ENCODE measurements around the gene SPAG17.

SPAG17 gene

GRCh38 chr1:118159569-118159968 is 25.5 kb downstream of the SPAG17 start:
- no peak for DNase-seq

- no peak for DNase-seq
Observed at GRCh38 chr1:118158924-118159323, 26.1 kb downstream of the SPAG17 start.

- no peak for DNase-seq
Observed at GRCh38 chr1:118157506-118157905, 27.5 kb downstream of the SPAG17 start.

GRCh38 chr1:118155106-118155505 is 29.9 kb downstream of the SPAG17 start:
- no peak for DNase-seq

- no peak for DNase-seq
Observed at GRCh38 chr1:118154220-118154619, 30.8 kb downstream of the SPAG17 start.

- DNase-seq: peak; percentile 66
Observed at GRCh38 chr1:118151312-118151937, 33.6 kb downstream of the SPAG17 start.

GRCh38 chr1:118149799-118150198 is 35.2 kb downstream of the SPAG17 start:
- no peak for DNase-seq

- no peak for DNase-seq
Observed at GRCh38 chr1:118148034-118148433, 37.0 kb downstream of the SPAG17 start.

GRCh38 chr1:118147522-118147921 is 37.5 kb downstream of the SPAG17 start:
- no peak for DNase-seq

GRCh38 chr1:118145721-118146120 is 39.3 kb downstream of the SPAG17 start:
- DNase-seq: no peak

- no peak for DNase-seq
Observed at GRCh38 chr1:118144684-118145083, 40.3 kb downstream of the SPAG17 start.

GRCh38 chr1:118143831-118144230 is 41.2 kb downstream of the SPAG17 start:
- no peak for DNase-seq

GRCh38 chr1:118143121-118143520 is 41.9 kb downstream of the SPAG17 start:
- DNase-seq: no peak

- no peak for DNase-seq
Observed at GRCh38 chr1:118142546-118142945, 42.5 kb downstream of the SPAG17 start.

- no peak for DNase-seq
Observed at GRCh38 chr1:118137900-118138299, 47.1 kb downstream of the SPAG17 start.

GRCh38 chr1:118136187-118136941 is 48.7 kb downstream of the SPAG17 start:
- DNase-seq: peak; percentile 66

GRCh38 chr1:118132000-118132399 is 53.0 kb downstream of the SPAG17 start:
- no peak for DNase-seq

- no peak for DNase-seq
Observed at GRCh38 chr1:118128761-118129160, 56.3 kb downstream of the SPAG17 start.

- DNase-seq: no peak
Observed at GRCh38 chr1:118124064-118124463, 61.0 kb downstream of the SPAG17 start.

- DNase-seq: no peak
Observed at GRCh38 chr1:118123116-118123839, 61.8 kb downstream of the SPAG17 start.

GRCh38 chr1:118122234-118123004 is 62.6 kb downstream of the SPAG17 start:
- DNase-seq: no peak

GRCh38 chr1:118118873-118119463 is 66.1 kb downstream of the SPAG17 start:
- no peak for DNase-seq

- DNase-seq: no peak
Observed at GRCh38 chr1:118118469-118118868, 66.6 kb downstream of the SPAG17 start.

Data from activated CD4-positive, alpha-beta T cell treated with anti-CD3 and anti-CD28 coated beads for 48 hours (primary cell).